ENCODE measurements around the gene CEND1. TPM values are rescaled to one million over a fixed set of nuclear protein-coding genes. Genes with fewer than 3 reads are reported as not detected.

Gene CEND1
- 1.2 to 2.7 TPM (median 1.9 TPM) in 5 replicates for total RNA-seq (2022; extraction: Qiagen RNA extraction; ENCODE audit: low read depth)

DNA sequence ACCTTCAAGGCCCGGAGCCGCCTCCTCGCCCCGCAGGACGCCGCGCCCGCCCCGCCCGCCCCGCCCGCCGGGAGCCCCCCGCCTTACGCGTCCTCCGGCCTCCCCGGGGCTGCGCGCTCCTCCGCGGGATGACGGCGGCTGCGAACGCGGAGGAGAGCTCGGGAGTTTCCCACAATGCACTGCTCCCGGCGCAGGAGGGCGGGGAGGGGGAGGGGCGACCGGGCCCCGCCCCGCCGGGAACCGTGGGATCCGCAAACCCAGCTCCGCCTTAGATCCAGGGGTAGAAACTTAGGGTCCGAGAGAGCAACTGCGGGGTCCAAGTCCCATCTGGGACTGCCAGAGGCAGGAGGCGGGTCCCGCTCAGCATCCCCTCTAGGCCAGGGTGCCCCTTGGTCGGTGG, at the start of gene CEND1:
Gene CEND1, minus strand, starts transcription at position 148 of the 400 bp plus-strand sequence. CDS start 1,514 bp downstream, outside the sequence.

GRCh38 chr11:832529-833113, 42.7 kb upstream of the CEND1 start, which contains the start of gene CD151:
Gene CD151, plus strand, starts transcription at chr11:832952. Its CDS starts 3,118 bp downstream, at chr11:836070.

GRCh38 chr11:827897-828192, 38.0 kb upstream of the CEND1 start, which contains the start of gene CRACR2B:
Gene CRACR2B, plus strand, starts transcription at chr11:827919. Its CDS starts 689 bp downstream, at chr11:828608.

DNA sequence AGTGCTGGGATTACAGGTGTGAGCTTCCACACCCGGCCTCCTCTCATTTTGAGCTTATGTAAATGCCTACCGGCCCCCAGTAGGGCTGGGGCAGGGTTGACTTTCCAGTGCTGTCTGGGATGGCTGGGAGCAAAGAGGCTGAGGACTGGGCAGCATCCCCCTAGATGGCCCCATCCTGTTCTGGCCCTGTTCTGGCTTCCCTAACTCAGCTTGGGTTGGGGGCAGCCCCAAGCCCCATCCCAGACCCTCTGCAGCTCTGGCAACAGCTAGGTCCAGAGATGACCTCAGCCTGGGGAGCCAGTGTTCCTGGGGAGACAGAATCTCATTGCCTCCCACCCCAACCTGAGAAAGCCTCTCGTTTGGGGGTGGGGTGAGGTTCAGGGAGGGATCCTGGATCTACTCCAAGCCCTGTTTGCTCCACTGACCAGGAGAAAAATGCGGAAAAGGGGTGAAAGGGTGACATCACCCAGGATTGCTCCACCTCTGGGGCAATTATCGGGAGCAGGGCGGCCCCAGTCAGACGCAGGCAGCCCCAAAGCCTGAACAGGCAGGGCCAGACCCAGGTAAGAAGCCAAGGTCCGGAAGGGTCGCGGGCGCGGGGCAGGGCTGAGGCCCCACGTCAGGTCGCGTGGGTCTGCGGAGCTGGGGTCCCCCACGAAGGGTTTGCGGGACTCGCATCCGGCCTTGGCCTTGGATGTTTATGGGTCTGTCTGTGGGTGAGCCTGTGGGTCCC, 28.7 kb upstream of the CEND1 start, which contains the start of gene PNPLA2:
Gene PNPLA2, plus strand, starts transcription at position 519 of the 733 bp plus-strand sequence. CDS start 805 bp downstream, outside the sequence.

DNA sequence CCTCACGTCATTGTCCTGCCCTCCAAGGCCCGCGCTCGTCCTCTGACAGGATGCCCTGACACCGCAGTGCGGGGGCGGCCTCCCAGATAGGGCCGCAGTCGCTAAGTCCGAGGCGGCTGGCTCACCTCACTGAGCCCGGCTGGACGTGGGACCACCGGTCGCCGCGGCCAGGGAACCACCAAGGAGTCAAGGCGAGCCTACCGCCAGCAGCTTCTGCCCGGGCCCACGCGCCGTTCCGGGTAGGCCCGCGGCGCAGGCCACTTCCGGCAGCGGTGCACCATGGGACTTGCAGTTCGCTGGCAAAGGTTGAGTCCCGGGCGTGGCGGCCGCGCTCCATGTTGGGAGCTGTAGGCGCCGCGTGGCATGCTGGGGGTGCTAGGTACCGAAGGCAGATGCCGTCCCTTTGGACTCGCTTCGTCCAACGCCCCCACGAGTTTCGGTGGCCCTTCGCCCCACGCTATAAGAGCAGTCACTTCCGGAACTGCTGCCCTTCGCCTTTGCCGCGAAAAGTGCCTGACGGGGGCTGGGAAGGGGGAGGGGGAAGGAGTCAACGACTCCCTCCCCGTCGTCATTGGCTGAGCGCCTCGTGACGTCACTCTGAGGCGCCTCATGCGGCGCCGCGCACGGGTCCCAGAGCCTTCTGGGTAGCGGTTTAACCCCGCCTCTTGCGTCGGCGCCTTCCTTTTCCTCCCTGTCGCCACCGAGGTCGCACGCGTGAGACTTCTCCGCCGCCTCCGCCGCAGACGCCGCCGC, 19.6 kb upstream of the CEND1 start, which contains the start of gene RPLP2:
Gene RPLP2, plus strand, starts transcription at position 681 of the 753 bp plus-strand sequence. CDS start 268 bp downstream, outside the sequence.

DNA sequence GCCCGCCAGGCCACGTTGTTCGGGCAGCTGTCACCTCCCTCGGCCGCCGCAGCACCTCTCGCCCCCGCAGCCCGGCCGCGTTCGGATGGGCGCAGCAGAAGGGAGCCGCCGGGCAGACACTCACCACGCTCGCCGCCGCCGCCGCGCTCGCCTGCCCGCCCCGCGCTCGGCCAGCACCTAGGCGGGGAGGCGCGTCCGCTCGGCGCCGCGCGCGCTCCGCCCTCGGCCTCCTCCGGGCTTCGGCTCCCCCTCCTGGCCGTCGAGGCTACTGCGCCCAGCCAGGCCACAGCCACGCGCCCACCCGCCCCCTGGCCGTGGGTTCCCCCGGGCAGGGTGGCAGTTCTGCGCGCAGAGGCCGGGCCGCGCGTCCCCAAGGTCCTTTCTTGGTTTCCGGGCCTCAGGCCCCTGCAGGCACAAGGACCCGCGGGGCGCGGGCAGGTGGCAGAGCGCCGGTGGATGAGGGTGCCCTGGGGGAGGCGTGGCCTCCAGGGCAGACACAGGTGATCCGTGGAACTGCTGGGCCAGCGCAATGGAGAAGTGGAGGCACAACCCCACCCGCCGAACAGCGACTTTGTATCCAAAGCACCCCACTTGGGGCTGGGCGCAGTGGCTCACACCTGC, 8.3 kb upstream of the CEND1 start, which contains the start of gene SLC25A22:
Gene SLC25A22, minus strand, starts transcription at position 189 of the 621 bp plus-strand sequence. CDS start 3,275 bp downstream, outside the sequence.

GRCh38 chr11:777288-778255, 12.3 kb downstream of the CEND1 start, which contains the start of gene GATD1:
Gene GATD1, minus strand, starts transcription at chr11:777487. Its CDS starts 25 bp downstream, at chr11:777462.

DNA sequence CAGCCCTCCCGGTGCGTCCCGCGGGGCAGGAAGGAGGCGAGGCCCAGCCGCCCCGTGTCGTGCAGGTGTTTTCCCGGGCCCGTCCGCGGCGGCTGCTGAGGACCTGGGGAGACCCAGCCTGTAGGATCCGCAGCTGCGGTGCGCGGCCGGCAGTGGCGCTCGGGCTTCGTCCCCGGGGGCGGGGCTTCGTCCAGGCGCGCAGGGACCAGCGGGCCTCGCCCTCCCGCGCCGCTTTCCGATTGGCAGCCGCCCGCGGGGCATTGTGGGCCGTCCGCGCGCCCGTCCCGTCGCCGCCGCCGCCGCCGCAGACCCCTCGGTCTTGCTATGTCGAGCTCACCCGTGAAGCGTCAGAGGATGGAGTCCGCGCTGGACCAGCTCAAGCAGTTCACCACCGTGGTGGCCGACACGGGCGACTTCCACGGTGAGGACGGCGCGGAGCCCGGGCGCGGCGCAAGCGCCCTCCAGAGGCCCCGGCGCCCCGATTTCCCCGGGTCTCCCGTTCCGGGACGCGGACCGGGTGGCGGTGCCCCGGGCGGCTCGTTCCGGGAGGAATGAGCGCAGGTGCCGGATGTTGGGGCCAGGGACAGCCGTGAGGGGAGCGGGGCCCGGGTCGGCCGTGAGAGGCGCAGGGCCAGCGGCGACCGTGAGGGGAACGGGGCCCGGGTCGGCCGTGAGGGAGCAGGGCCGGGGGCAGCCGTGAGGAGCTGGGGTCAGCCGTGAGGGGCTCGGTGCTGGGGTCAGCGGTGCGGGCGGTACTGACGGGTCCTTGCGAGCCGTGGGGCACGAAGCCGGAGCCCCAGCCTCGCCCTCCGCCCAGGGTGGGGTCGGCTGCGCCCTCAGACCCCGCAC, 42.5 kb downstream of the CEND1 start, which contains the start of gene TALDO1:
Gene TALDO1, plus strand, starts transcription at position 307 of the 849 bp plus-strand sequence. Its CDS starts 18 bp downstream, at position 325.

Other genes with a start within 250 kb of the CEND1 start
- 1.9 to 3.0 TPM (median 2.3 TPM) in 5 replicates for gene LMNTD2, start 229.4 kb downstream of the CEND1 start, total RNA-seq (2022; extraction: Qiagen RNA extraction; ENCODE audit: low read depth)
- 45.1 to 53.1 TPM (median 51.9 TPM) in 5 replicates for gene RASSF7, start 229.1 kb downstream of the CEND1 start, total RNA-seq (2022; extraction: Qiagen RNA extraction; ENCODE audit: low read depth)
- gene PHRF1, start 213.6 kb downstream of the CEND1 start, total RNA-seq (2022; extraction: Qiagen RNA extraction; ENCODE audit: low read depth), result 29.5 to 38.7 TPM (median 35.4 TPM) in 5 replicates
- 5.8 to 8.1 TPM (median 5.9 TPM) in 5 replicates for gene IRF7, start 174.1 kb downstream of the CEND1 start, total RNA-seq (2022; extraction: Qiagen RNA extraction; ENCODE audit: low read depth)
- gene CDHR5, start 165.1 kb downstream of the CEND1 start, total RNA-seq (2022; extraction: Qiagen RNA extraction; ENCODE audit: low read depth), result 0.08 to 0.14 TPM (median 0.09 TPM) in 3 of 5 replicates, not detected in the others
- not detected in 5 replicates for gene SCT, start 162.9 kb downstream of the CEND1 start, total RNA-seq (2022; extraction: Qiagen RNA extraction; ENCODE audit: low read depth)
- 0.10 to 0.41 TPM (median 0.24 TPM) in 5 replicates for gene DRD4, start 152.8 kb downstream of the CEND1 start, total RNA-seq (2022; extraction: Qiagen RNA extraction; ENCODE audit: low read depth)
- 26.1 to 38.9 TPM (median 32.1 TPM) in 5 replicates for gene DEAF1, start 94.9 kb downstream of the CEND1 start, total RNA-seq (2022; extraction: Qiagen RNA extraction; ENCODE audit: low read depth)
- 8.4 to 10.4 TPM (median 10.0 TPM) in 5 replicates for gene TMEM80, start 94.3 kb downstream of the CEND1 start, total RNA-seq (2022; extraction: Qiagen RNA extraction; ENCODE audit: low read depth)
- gene EPS8L2, start 83.9 kb downstream of the CEND1 start, total RNA-seq (2022; extraction: Qiagen RNA extraction; ENCODE audit: low read depth), result 76.9 to 131 TPM (median 114 TPM) in 5 replicates
- gene TALDO1, start 42.6 kb downstream of the CEND1 start, total RNA-seq (2022; extraction: Qiagen RNA extraction; ENCODE audit: low read depth), result 394 to 439 TPM (median 414 TPM) in 5 replicates
- 36.6 to 48.9 TPM (median 44.7 TPM) in 5 replicates for gene GATD1, start 12.6 kb downstream of the CEND1 start, total RNA-seq (2022; extraction: Qiagen RNA extraction; ENCODE audit: low read depth)
- gene SLC25A22, start 8.2 kb upstream of the CEND1 start, total RNA-seq (2022; extraction: Qiagen RNA extraction; ENCODE audit: low read depth), result 21.8 to 34.9 TPM (median 34.1 TPM) in 5 replicates
- 8.6 to 14.2 TPM (median 13.8 TPM) in 5 replicates for gene PIDD1, start 15.1 kb upstream of the CEND1 start, total RNA-seq (2022; extraction: Qiagen RNA extraction; ENCODE audit: low read depth)
- 1,669 to 2,765 TPM (median 2,317 TPM) in 5 replicates for gene RPLP2, start 19.9 kb upstream of the CEND1 start, total RNA-seq (2022; extraction: Qiagen RNA extraction; ENCODE audit: low read depth)
- gene PNPLA2, start 28.8 kb upstream of the CEND1 start, total RNA-seq (2022; extraction: Qiagen RNA extraction; ENCODE audit: low read depth), result 36.8 to 63.3 TPM (median 53.7 TPM) in 5 replicates
- 5.0 to 6.2 TPM (median 5.5 TPM) in 5 replicates for gene CRACR2B, start 37.8 kb upstream of the CEND1 start, total RNA-seq (2022; extraction: Qiagen RNA extraction; ENCODE audit: low read depth)
- gene CD151, start 42.9 kb upstream of the CEND1 start, total RNA-seq (2022; extraction: Qiagen RNA extraction; ENCODE audit: low read depth), result 811 to 833 TPM (median 824 TPM) in 5 replicates
- gene POLR2L, start 52.4 kb upstream of the CEND1 start, total RNA-seq (2022; extraction: Qiagen RNA extraction; ENCODE audit: low read depth), result 586 to 744 TPM (median 634 TPM) in 5 replicates
- gene TSPAN4, start 52.8 kb upstream of the CEND1 start, total RNA-seq (2022; extraction: Qiagen RNA extraction; ENCODE audit: low read depth), result 133 to 197 TPM (median 190 TPM) in 5 replicates
- 71.0 to 80.8 TPM (median 73.7 TPM) in 5 replicates for gene CHID1, start 120.7 kb upstream of the CEND1 start, total RNA-seq (2022; extraction: Qiagen RNA extraction; ENCODE audit: low read depth)
- gene AP2A2, start 135.8 kb upstream of the CEND1 start, total RNA-seq (2022; extraction: Qiagen RNA extraction; ENCODE audit: low read depth), result 33.0 to 41.4 TPM (median 36.8 TPM) in 5 replicates
- gene MUC6, start 246.6 kb upstream of the CEND1 start, total RNA-seq (2022; extraction: Qiagen RNA extraction; ENCODE audit: low read depth), result 0.01 TPM in 1 of 5 replicates, not detected in the others

Data from A549 treated with GW870086 at 1 μM for 4 hours (cell line).